ENCODE results near the gene FOXN3.
"Not testable (repeated sequence)": the region's sequence is repeated elsewhere in the genome, so short reads cannot be mapped to it uniquely, and the experiment has no call there.

FOXN3 gene

GRCh38 chr14:89256283-89256682 lies 160.8 kb downstream of the FOXN3 start:
- Mint-ChIP-seq H3K27me3 (no peaks in the 10 kb centered on the region), H3K27ac (peak overlapping the region; percentile 53), H3K4me3 (no peak overlapping the region), H3K9me3 (no peaks in the 10 kb centered on the region), H3K4me1 (ENCODE audit: low read depth) (peaks cover 31% of the 10 kb centered on the region), H3K36me3 (ENCODE audit: low read depth) (peaks cover 56% of the 10 kb centered on the region)

DNA sequence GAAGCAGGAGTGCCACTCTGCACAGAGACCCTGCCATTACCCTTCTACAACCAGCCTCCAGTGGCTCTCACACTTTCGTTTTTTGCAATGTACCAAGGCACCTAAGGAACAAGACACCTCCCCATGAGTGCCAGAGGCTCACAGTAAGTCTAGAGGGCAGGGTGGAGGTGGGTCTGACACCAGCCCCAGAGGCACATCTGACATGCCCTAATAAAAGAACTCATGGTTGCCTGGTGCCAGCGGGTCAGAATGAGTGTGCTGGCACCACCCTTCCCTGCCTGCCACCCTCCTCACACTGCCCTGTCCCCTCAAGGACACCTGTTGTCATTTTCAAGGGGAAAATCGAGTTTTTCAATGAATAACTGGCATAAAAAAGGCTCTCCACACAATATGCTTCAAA lies 161.2 kb downstream of the FOXN3 start:
- no peak overlapping the region for H3K27ac Mint-ChIP-seq
- peaks cover under 1% of the 10 kb centered on the region for H3K9me3 Mint-ChIP-seq
- peaks cover 31% of the 10 kb centered on the region for H3K4me1 Mint-ChIP-seq (ENCODE audit: low read depth)
- H3K27me3 Mint-ChIP-seq, result no peaks in the 10 kb centered on the region
- H3K4me3 Mint-ChIP-seq, result no peak overlapping the region
- H3K36me3 Mint-ChIP-seq (ENCODE audit: low read depth), result peaks cover 60% of the 10 kb centered on the region

DNA sequence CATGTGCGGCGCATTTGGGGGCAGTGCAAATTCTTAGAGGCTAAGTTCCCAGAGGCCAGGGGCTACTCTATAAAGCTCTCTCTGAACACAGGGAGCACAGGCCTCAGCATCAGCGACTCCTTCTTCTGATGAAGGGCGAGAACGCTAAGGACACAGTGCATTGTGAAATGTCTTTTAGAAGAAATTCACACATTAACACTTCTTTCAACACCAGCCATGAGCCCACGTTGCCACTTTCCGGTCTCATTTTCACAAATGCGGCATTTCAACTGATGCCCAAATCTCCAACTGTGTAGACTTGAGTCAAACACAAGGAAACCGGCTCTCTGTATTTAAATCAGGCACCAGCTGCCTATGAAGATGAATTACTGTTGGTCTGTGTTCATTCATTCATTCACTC lies 162.0 kb downstream of the FOXN3 start:
- Mint-ChIP-seq H3K9me3 (peaks cover 5% of the 10 kb centered on the region), H3K4me1 (ENCODE audit: low read depth) (peaks cover 33% of the 10 kb centered on the region), H3K27me3 (no peaks in the 10 kb centered on the region), H3K4me3 (no peak overlapping the region), H3K36me3 (ENCODE audit: low read depth) (peaks cover 63% of the 10 kb centered on the region), H3K27ac (no peak overlapping the region)

- Mint-ChIP-seq H3K4me3 (no peak overlapping the region), H3K4me1 (ENCODE audit: low read depth) (peaks cover 33% of the 10 kb centered on the region), H3K9me3 (peaks cover 5% of the 10 kb centered on the region), H3K36me3 (ENCODE audit: low read depth) (peaks cover 64% of the 10 kb centered on the region), H3K27ac (no peak overlapping the region), H3K27me3 (no peaks in the 10 kb centered on the region)
These were observed 162.7 kb downstream of the FOXN3 start for GRCh38 chr14:89254166-89254909.

- peaks cover 5% of the 10 kb centered on the region for H3K9me3 Mint-ChIP-seq
- peaks cover 56% of the 10 kb centered on the region for H3K36me3 Mint-ChIP-seq (ENCODE audit: low read depth)
- H3K27me3 Mint-ChIP-seq, result no peaks in the 10 kb centered on the region
- no peak overlapping the region for H3K27ac Mint-ChIP-seq
- no peak overlapping the region for H3K4me3 Mint-ChIP-seq
- H3K4me1 Mint-ChIP-seq (ENCODE audit: low read depth), result peaks cover 30% of the 10 kb centered on the region
These were observed 164.0 kb downstream of the FOXN3 start for GRCh38 chr14:89252887-89253532.

GRCh38 chr14:89251061-89251460 lies 166.0 kb downstream of the FOXN3 start:
- Mint-ChIP-seq H3K4me3 (no peak overlapping the region), H3K27me3 (no peaks in the 10 kb centered on the region), H3K4me1 (ENCODE audit: low read depth) (peaks cover 42% of the 10 kb centered on the region), H3K27ac (peak overlapping the region; percentile 60), H3K9me3 (peaks cover 5% of the 10 kb centered on the region), H3K36me3 (ENCODE audit: low read depth) (peaks cover 48% of the 10 kb centered on the region)

- Mint-ChIP-seq H3K27ac (peak overlapping the region; percentile 60), H3K4me1 (ENCODE audit: low read depth) (peaks cover 44% of the 10 kb centered on the region), H3K36me3 (ENCODE audit: low read depth) (peaks cover 47% of the 10 kb centered on the region)
- H3K27me3 Mint-ChIP-seq, H3K4me3 Mint-ChIP-seq, H3K9me3 Mint-ChIP-seq: not testable (repeated sequence)
These were observed 166.4 kb downstream of the FOXN3 start for GRCh38 chr14:89250655-89250975.

DNA sequence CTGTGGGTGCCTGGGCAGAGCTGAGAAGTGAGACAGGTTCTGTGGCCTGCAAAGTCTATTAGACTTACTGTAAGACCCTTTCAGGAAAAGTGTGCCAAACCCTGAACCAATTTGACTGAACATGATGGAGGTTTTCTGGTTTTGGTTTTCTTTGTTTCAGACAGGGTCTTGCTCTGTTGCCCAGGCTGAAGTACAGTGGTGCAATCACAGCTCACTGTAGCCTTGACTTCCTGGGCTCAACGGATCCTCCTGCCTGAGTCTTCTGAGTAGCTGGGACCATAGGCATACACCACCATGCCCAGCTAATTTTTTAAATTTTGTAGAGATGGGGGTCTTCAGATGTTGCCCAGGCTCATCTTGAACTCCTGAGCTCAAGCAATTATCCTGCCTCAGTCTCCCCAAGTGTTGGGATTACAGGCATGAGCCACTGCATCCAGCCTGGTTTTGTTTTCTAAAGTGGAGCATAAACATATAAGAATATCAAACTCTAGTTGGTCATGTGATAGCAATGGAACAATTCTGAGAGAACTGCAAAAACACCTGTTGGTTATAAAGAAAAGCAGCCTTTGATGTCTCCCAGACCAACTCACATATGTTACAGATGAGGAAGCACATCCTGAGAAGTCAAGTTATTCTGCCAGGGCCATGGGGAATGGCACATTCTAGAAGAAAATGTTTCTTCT lies 166.9 kb downstream of the FOXN3 start:
- Mint-ChIP-seq H3K36me3 (ENCODE audit: low read depth) (peaks cover 47% of the 10 kb centered on the region), H3K9me3 (peaks cover 5% of the 10 kb centered on the region), H3K4me1 (ENCODE audit: low read depth) (peaks cover 46% of the 10 kb centered on the region), H3K27me3 (no peaks in the 10 kb centered on the region), H3K4me3 (no peak overlapping the region), H3K27ac (no peak overlapping the region)

DNA sequence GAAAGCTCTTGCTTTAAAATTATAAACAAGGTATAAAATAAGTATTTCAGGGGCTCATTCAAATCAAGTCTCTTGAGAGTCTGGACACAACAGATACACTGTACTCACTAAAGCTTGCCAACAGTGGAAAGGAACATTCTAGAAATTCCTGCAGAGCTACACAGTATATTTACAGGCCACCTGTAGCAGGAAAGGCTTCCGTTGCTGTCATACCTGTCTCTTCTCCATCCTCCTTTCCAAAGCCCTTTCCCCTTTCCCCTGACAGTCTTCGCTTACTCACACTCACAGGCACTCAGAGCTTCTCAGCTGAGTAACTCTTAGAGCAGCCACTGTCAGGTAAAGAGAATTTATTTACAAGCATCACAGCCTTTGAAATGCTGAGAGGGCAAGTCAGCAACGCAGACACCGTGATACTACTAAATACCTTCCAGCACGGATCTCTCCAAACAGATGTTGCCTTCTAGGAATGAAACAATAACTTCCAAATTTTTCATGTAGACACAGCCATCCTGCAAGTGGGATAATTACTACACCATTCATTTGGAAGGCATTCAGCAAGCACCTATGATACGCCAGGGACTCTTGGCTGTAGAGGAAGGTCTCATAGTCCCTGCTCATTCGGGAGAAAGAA lies 167.9 kb downstream of the FOXN3 start:
- Mint-ChIP-seq H3K27me3 (no peaks in the 10 kb centered on the region), H3K4me3 (no peak overlapping the region), H3K4me1 (ENCODE audit: low read depth) (peaks cover 56% of the 10 kb centered on the region), H3K27ac (peak overlapping the region; percentile 28), H3K9me3 (peaks cover 5% of the 10 kb centered on the region), H3K36me3 (ENCODE audit: low read depth) (peaks cover 47% of the 10 kb centered on the region)

GRCh38 chr14:89248411-89249064 lies 168.5 kb downstream of the FOXN3 start:
- no peak overlapping the region for H3K4me3 Mint-ChIP-seq
- H3K27ac Mint-ChIP-seq, result no peak overlapping the region
- H3K9me3 Mint-ChIP-seq, result peaks cover 5% of the 10 kb centered on the region
- peaks cover 62% of the 10 kb centered on the region for H3K4me1 Mint-ChIP-seq (ENCODE audit: low read depth)
- peaks cover 45% of the 10 kb centered on the region for H3K36me3 Mint-ChIP-seq (ENCODE audit: low read depth)
- H3K27me3 Mint-ChIP-seq, result no peaks in the 10 kb centered on the region

- no peak overlapping the region for H3K27ac Mint-ChIP-seq
- H3K9me3 Mint-ChIP-seq, result peaks cover 5% of the 10 kb centered on the region
- no peak overlapping the region for H3K4me3 Mint-ChIP-seq
- peaks cover 38% of the 10 kb centered on the region for H3K36me3 Mint-ChIP-seq (ENCODE audit: low read depth)
- H3K27me3 Mint-ChIP-seq, result no peaks in the 10 kb centered on the region
- peaks cover 63% of the 10 kb centered on the region for H3K4me1 Mint-ChIP-seq (ENCODE audit: low read depth)
These were observed 169.4 kb downstream of the FOXN3 start for GRCh38 chr14:89247457-89248122.

GRCh38 chr14:89246290-89246689 lies 170.7 kb downstream of the FOXN3 start:
- H3K27me3 Mint-ChIP-seq, result no peaks in the 10 kb centered on the region
- H3K27ac Mint-ChIP-seq, result no peak overlapping the region
- H3K9me3 Mint-ChIP-seq, result peaks cover 5% of the 10 kb centered on the region
- peaks cover 66% of the 10 kb centered on the region for H3K4me1 Mint-ChIP-seq (ENCODE audit: low read depth)
- H3K4me3 Mint-ChIP-seq, result no peak overlapping the region
- H3K36me3 Mint-ChIP-seq (ENCODE audit: low read depth), result peaks cover 39% of the 10 kb centered on the region

DNA sequence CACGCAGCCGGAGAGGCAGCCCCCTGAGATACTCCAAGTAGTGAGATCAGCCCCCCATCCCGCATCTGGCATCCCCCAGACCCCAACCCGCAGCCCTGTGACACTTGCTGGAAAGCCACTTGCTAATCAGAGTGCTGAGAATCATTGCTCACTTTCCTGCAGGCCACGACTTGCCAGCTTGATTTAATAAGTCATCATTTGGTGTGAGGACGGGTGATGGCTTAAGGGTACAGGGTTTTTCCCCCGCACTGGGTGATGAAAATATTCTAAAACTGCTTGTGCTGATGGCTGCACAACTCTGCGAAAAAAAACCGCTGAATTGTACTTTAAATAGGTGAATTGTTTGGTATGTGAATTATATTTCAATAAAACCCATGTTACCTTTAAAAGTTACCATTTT lies 171.2 kb downstream of the FOXN3 start:
- peaks cover 4% of the 10 kb centered on the region for H3K9me3 Mint-ChIP-seq
- no peaks in the 10 kb centered on the region for H3K27me3 Mint-ChIP-seq
- no peak overlapping the region for H3K4me3 Mint-ChIP-seq
- peaks cover 39% of the 10 kb centered on the region for H3K36me3 Mint-ChIP-seq (ENCODE audit: low read depth)
- no peak overlapping the region for H3K27ac Mint-ChIP-seq
- H3K4me1 Mint-ChIP-seq (ENCODE audit: low read depth), result peaks cover 66% of the 10 kb centered on the region

DNA sequence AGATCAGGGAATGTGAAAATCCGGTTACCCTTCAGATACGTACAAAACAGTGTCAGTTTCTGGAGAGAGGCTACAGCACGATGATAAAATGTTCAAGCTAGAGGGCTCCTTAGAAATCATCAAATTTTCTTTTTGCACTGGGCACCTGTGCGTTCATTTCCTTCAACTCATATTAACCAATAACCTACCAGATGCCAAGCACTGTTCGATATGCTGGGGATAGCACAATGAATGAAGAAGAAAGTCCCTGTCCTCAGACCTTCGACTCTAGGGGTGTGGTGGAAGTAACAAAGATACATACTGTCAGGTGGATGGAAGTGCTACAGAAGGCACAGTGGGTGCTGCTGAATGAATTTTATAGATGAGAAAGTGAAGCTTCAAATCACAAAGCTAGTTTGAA lies 172.3 kb downstream of the FOXN3 start:
- no peak overlapping the region for H3K4me3 Mint-ChIP-seq
- no peaks in the 10 kb centered on the region for H3K27me3 Mint-ChIP-seq
- no peaks in the 10 kb centered on the region for H3K9me3 Mint-ChIP-seq
- H3K27ac Mint-ChIP-seq, result no peak overlapping the region
- H3K4me1 Mint-ChIP-seq (ENCODE audit: low read depth), result peaks cover 70% of the 10 kb centered on the region
- H3K36me3 Mint-ChIP-seq (ENCODE audit: low read depth), result peaks cover 36% of the 10 kb centered on the region
